ENCODE measurements around the gene RNF144B.
A peak's percentile ranks its signal among the peaks of the same experiment; 100 is the strongest.
"Not testable (repeated sequence)": the region's sequence is repeated elsewhere in the genome, so short reads cannot be mapped to it uniquely, and the experiment has no call there.

The RNF144B gene

DNA sequence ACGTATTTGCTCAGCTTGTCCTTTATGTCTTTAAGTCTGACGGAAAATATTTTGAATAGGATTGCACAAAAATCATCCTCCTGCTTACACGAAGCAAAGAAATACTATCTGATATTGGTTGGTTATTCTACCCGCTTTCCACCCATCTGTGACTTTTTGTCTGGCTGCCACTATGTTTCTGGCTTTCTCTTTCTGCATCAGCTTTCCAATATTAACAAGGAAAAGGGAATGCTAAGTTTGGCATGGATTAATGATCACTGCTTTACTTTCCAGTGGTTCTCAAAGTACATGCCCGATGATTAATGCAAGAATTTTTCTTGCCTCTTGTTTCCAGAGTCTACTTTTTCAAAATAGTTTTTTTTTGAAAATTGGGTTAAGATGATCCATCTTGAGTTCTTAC is 57.0 kb downstream of the RNF144B start:
- DNase-seq (ENCODE audit: low spot score) = peak; percentile 10

- no peak for DNase-seq (ENCODE audit: low spot score)
These were observed 58.1 kb downstream of the RNF144B start for GRCh38 chr6:18445228-18445627.

- DNase-seq (ENCODE audit: low spot score) = no peak
These were observed 59.6 kb downstream of the RNF144B start for GRCh38 chr6:18446771-18447170.

DNA sequence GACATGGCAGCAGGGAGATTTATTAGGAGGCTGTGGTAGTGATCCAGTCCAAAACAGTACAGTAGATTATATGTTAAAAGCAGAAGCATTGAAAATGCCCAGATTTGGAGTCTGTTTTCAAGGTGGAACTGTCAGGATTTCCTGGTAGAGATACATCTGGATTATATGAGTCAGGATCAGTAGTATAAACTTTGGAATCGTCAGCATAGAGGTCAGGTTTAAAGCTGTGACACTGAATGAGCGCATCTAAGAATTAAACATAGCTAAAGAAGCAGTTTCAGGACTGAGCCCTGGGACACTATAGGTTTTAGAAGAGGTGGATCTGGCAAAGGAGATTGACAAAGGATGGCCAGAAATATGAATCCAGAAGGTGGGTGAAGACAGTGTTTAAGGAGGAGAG is 60.4 kb downstream of the RNF144B start:
- no peak for DNase-seq (ENCODE audit: low spot score)

DNA sequence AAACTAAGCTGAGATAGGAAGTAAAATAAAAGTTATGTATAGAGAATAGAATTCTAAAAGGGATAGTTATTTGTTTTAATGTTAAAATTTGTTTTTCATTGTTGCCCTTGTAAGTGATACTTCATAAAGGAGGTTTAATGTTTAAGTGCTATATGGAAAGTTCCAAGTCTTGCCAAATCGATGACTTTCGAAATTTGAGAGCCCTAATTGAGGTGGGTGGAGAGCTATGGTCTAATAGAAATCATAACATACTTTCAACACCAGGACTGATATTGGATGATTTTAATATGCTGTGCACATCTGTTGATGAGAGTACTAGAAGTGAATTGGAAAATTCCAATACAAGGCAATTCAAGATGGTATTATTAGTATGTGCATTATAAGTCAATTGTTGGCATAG is 64.6 kb downstream of the RNF144B start:
- DNase-seq (ENCODE audit: low spot score) = no peak

DNA sequence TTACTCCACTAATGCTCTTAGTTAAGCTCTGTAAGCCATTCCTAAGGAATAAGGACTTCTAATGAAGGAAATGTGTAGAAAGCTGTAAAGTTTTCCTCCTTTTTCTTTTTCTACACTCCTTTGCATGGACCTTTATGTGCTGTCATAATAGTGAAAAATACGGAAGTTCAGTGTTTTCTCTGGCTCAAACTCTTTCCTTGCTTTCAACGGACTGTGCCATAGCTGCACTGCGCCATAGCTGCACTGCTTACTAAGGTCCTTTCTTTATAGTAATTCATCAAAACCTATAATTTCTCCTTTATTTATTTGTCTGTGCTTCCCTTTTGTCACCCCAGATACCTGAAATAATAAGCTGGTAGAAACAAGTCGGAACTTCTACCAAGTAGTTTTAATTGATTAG is 67.3 kb downstream of the RNF144B start:
- no peak for DNase-seq (ENCODE audit: low spot score)

- DNase-seq (ENCODE audit: low spot score) = no peak
These were observed 70.1 kb downstream of the RNF144B start for GRCh38 chr6:18457065-18457737.

- not testable (repeated sequence) for DNase-seq (ENCODE audit: low spot score)
These were observed 70.9 kb downstream of the RNF144B start for GRCh38 chr6:18458086-18458485.

GRCh38 chr6:18463429-18463828 is 76.3 kb downstream of the RNF144B start:
- DNase-seq (ENCODE audit: low spot score) = no peak

GRCh38 chr6:18464176-18464575 is 77.0 kb downstream of the RNF144B start:
- no peak for DNase-seq (ENCODE audit: low spot score)

DNA sequence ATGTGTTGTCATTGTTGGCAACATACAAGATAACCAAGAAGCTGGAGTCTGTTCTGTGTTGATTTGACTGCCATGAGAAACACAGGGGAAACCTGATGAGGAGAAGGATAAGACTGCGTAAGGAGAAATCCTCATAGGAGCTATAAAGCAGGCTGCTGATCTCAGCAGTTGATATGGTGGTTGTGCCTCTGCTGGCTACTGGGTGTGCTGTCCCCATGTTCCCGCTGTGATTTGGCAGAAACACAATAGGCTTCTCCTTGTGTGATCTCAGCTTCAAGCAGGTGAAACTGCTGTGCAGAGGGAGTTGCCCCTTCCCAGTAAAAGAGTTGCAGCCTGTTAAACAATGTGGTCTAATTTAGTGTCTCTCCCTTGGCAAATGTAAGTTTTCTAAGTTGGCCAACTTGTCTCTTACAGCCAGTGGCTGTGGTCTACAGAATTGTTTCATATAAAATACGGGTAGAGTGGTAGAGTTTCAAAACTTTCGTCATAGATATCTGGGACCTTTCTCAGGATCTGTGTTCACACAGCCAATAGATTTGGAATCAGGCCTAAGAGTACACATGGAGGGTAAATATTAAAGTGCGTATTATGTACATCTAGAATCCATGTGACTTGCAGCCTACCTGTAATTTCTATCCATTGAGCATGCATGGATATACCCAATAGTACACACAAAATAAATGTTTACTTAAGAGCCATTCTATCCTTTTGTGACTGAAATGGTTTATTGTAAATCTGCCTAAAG is 78.4 kb downstream of the RNF144B start:
- no peak for DNase-seq (ENCODE audit: low spot score)

DNA sequence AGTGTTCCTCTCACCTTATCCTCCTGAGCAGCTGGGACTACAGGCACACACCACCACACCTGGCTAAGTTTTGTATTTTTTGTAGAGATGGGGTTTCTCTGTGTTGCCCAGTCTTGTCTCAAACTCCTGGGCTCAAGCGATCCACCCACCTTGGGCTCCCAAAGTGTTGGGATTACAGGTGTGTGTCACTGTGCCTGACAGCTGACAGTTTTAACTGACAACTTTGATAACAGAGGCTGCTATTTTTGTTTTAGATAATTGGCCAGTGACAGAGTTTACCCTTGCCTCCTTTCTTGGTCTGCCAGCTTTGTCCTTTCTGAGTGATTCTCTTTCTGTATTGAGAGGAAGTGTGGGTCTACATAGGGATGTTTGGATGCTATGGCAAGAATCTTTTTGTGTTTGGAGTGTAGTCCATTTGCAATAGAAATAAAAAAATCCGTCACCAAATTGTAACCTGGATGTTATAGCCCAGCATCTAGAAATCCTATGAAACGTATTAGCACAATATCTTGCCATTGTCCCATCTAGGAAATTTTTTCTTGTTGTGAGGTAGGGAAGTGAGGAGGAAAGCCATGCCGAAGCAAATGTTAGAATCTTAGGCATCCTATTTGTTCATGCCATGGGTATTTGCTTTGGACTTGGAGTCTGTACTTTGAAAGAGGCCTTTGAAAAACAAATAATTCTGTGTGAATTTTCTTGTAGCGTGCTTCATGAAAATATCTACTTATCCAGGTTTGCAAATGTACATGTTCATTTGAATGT is 80.8 kb downstream of the RNF144B start:
- DNase-seq (ENCODE audit: low spot score) = no peak

DNA sequence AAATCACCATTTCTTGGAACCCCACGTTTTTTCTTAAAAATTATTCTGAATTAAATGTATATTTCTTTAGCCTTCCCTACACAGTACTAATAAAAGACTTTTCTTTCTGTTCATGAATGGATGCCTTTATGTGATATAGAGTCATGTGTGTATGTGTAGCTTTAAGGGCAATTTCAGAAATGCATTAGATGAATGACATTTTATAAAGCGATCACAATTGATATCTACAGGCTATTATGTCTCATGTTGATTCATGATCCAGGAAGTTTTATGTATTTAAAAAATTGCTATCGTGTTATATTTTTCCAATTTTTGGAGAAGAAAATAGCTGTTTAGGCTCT is 81.3 kb downstream of the RNF144B start:
- DNase-seq (ENCODE audit: low spot score) = no peak

GRCh38 chr6:18469536-18469935 is 82.4 kb downstream of the RNF144B start:
- DNase-seq (ENCODE audit: low spot score) = no peak

DNA sequence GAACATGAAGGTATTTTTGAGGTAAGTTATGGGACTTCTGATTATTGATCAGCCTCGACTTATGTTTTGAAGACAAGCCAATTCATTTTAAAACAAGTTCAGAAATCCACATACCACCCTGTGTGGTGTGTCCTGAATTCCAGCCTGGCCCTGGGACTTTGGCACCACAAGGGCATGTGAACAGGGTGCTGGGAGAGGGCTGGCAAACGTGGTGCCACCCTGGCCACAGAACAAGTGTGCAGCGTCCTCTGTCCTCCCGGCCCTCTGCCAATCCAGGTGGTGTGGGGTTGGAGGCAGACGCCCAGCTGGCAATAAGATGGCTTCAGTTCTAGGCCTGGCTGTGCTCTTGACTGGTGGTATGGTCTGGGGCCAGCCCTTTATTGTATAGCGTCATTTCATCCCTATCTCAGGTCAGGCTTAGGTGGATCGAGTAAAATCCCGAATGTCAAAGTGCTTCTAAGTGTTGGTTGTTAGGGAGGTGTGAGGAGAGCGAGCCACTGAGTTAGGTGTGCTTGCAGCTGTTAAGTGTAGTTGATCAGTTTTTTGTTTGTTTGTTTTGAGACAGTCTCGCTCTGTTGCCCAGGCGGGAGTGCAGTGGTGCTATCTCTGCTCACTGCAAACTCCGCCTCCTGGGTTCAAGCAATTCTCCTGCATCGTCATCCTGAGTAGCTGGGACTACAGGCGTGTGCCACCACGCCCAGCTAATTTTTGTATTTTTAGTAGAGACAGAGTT is 84.2 kb downstream of the RNF144B start:
- no peak for DNase-seq (ENCODE audit: low spot score)

- no peak for DNase-seq (ENCODE audit: low spot score)
These were observed 85.8 kb downstream of the RNF144B start for GRCh38 chr6:18472941-18473340.

DNA sequence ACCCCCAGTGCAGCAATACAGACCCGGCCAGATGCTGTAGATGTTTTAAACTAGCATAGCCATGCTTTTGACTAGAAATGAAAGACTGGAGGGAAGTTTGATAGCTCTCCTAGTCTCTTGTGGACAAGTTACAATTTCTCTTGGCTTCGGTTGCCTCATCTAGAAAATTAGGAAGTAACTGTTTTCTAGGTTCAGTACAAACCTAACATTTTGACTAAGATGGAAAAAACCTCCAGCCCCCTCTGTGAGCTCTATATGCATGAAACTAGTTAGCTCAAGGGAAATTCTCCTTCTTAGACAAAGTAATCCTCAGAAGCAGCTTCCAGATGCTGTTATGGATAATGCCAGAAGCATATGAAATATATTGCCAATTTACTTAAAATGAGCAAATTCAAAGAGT is 86.6 kb downstream of the RNF144B start:
- DNase-seq (ENCODE audit: low spot score) = no peak

DNA sequence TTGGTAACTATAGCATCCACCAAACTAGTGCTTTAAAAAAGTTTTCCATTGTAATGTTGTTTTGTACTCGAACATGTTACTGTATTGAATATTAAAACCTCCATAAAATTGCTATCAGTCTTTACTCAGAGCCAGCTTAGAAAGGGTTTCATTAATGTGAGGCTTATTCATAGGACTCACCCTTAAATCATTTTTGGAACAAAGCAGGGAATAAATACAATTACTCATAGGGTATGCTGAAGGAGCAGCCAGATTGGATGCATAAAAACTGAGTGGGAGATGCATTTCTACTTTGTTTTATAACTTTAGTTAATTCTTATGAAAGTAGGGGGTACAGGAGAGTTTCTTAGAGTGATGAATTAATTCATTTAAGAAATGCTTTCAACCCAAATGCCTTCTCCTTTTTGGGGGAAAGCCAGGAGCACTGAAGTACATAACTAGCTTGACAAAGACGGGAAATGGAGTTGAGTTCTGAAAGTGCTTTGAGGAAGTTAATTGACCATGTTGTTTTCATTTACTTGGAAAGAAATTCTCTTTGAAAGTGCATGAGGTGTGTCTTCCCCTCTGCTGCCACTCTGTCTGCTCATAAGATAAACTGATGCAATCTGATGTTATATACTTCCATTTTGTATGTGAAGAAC is 90.3 kb downstream of the RNF144B start:
- DNase-seq (ENCODE audit: low spot score) = peak; percentile 61

DNA sequence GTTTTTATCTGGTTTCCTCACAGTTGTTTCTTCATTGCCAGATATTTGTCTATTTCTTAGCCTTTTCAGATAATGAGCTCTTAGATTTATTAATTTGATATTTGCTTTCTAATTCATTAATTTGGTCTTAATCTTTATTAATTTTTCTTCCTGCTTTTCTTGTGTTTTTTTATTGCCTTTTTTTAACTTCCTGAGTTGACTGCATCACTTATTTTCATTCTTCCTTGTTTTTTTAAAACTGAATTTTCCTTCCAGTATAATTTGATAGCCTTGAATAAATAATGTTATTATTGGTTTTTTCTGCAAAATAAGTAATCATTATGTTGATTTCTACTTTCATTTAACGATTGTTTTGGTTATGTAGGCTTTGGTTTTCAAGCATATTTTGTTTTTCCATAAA is 91.5 kb downstream of the RNF144B start:
- DNase-seq (ENCODE audit: low spot score) = no peak

- DNase-seq (ENCODE audit: low spot score) = no peak
These were observed 94.7 kb downstream of the RNF144B start for GRCh38 chr6:18481870-18482269.

GRCh38 chr6:18485660-18486435 is 98.7 kb downstream of the RNF144B start:
- no peak for DNase-seq (ENCODE audit: low spot score)

Data from Ammon's horn (tissue), 1 donor.